H1 (cell line): ENCODE measurements around the gene B9D1. TPM values are rescaled to one million over a fixed set of nuclear protein-coding genes. Genes with fewer than 3 reads are reported as not detected.

Experiments
- CTCF ChIA-PET: fragments of 300-600 bp; sonication (Branson Sonifier 250); formaldehyde crosslinking; loops from one replicate; lab custom pipeline; 2021; ENCODE audit not compliant: partially characterized antibody; lab: Charles Lee
- POLR2A ChIA-PET: fragments of 300-600 bp; sonication (Branson Sonifier 250); formaldehyde crosslinking; loops from one replicate; lab custom pipeline; 2021; ENCODE audit warnings: inconsistent platforms; ENCODE audit not compliant: partially characterized antibody; lab: Charles Lee
- DNase-seq, 2 experiments: peaks; one replicate each; pipeline versions ENCODE4 v3.0.0 to v3.0.0-alpha.2; 2010 to 2022; ENCODE audit warnings: low spot score in 2 of 2, low read depth in 1 of 2, mixed read lengths in 1 of 2
- FAIRE-seq: peaks from 2 replicates; lab custom pipeline; 2011; peaks lifted over from hg19 to GRCh38; lab: Jason Lieb, UNC
- H2AFZ ChIP-seq: 2 replicates; pipeline ENCODE4 v1.8.1; 2012; ENCODE audit warnings: low read length, inconsistent platforms
- H2AK5ac ChIP-seq: 2 replicates; pipeline ENCODE4 v1.6.1; 2013; ENCODE audit warnings: low read depth, low read length
- H2BK120ac ChIP-seq: replicated peaks from 2 replicates; pipeline ENCODE3; 2013; ENCODE audit warnings: low read depth, low read length, inconsistent platforms
- H2BK12ac ChIP-seq: 2 replicates; pipeline ENCODE4 v1.6.1; 2013; ENCODE audit warnings: low read depth, low read length
- H2BK15ac ChIP-seq: 2 replicates; pipeline ENCODE4 v1.6.1; 2013; ENCODE audit warnings: low read length
- H2BK20ac ChIP-seq: 2 replicates; pipeline ENCODE4 v1.6.1; 2013; ENCODE audit warnings: low read length
- H2BK5ac ChIP-seq: 2 replicates; pipeline ENCODE4 v1.6.1; 2013; ENCODE audit warnings: low read depth, low read length
- H3K14ac ChIP-seq: 2 replicates; pipeline ENCODE4 v1.6.1; 2013; ENCODE audit warnings: inconsistent platforms; ENCODE audit not compliant: insufficient read length
- H3K18ac ChIP-seq: 2 replicates; pipeline ENCODE4 v1.6.1; 2013; ENCODE audit warnings: low read length; ENCODE audit errors: extremely low read depth
- H3K23ac ChIP-seq: 2 replicates; pipeline ENCODE4 v1.6.1; 2013; ENCODE audit warnings: inconsistent platforms; ENCODE audit not compliant: insufficient read length
- H3K23me2 ChIP-seq: 2 replicates; pipeline ENCODE4 v1.6.1; 2013; ENCODE audit warnings: low read depth, low read length
- H3K27ac ChIP-seq: 2 replicates; pipeline ENCODE4 v1.6.1; 2011; ENCODE audit warnings: low read depth, low read length, inconsistent platforms
- H3K27me3 ChIP-seq, 4 experiments: replicated peaks in 1 of 4; 1 replicate in 1 of 4; 2 replicates in 3 of 4; pipeline versions ENCODE4 v1.6.1 to v1.8.1; 2011 to 2013; ENCODE audit warnings: low read length in 3 of 4, mild to moderate bottlenecking in 3 of 4, inconsistent platforms in 2 of 4, mixed read lengths in 2 of 4, moderate library complexity in 1 of 4; ENCODE audit not compliant: control insufficient read depth in 3 of 4, insufficient read depth in 3 of 4; ENCODE audit errors: extremely low read depth in 1 of 4
- H3K36me3 ChIP-seq, 4 experiments: 2 replicates each; pipeline versions ENCODE4 v1.6.1 to v1.8.1; 2011 to 2013; ENCODE audit warnings: mild to moderate bottlenecking in 4 of 4, low read length in 3 of 4, moderate library complexity in 2 of 4, control low read depth in 1 of 4, inconsistent platforms in 1 of 4; ENCODE audit not compliant: insufficient read depth in 4 of 4, control insufficient read depth in 2 of 4
- H3K4ac ChIP-seq: replicated peaks from 2 replicates; pipeline ENCODE3; 2013; ENCODE audit warnings: low read length, low read depth, mixed read lengths, inconsistent platforms; ENCODE audit not compliant: insufficient read length
- H3K4me1 ChIP-seq, 4 experiments: replicated peaks in 1 of 4; 1 replicate in 1 of 4; 2 replicates in 3 of 4; pipeline versions ENCODE4 v1.6.1 to v1.8.1; 2011 to 2013; ENCODE audit warnings: low read length in 3 of 4, inconsistent platforms in 2 of 4, mixed read lengths in 1 of 4; ENCODE audit not compliant: insufficient read depth in 4 of 4, control insufficient read depth in 3 of 4
- H3K4me2 ChIP-seq, 2 experiments: 2 replicates each; pipeline versions ENCODE4 v1.6.1 to v1.8.1; 2011 to 2013; ENCODE audit warnings: low read depth in 2 of 2, low read length in 2 of 2, control low read depth in 1 of 2, inconsistent platforms in 1 of 2, mild to moderate bottlenecking in 1 of 2; ENCODE audit not compliant: insufficient read depth in 1 of 2
- H3K4me3 ChIP-seq, 4 experiments: fragments of 200-600, 300-600 bp in 1 of 4; sonication (generic), shearing (Covaris generic), sonication (Bioruptor Twin) in 1 of 4; 2 replicates each; pipeline versions ENCODE4 v1.5.1 to v1.8.1; 2011 to 2016; ENCODE audit warnings: low read length in 4 of 4, low read depth in 3 of 4, control low read depth in 2 of 4, inconsistent platforms in 2 of 4, mild to moderate bottlenecking in 2 of 4, mixed read lengths in 1 of 4, moderate library complexity in 1 of 4; ENCODE audit not compliant: insufficient read depth in 2 of 4; ENCODE audit errors: extremely low read depth in 1 of 4
- H3K56ac ChIP-seq: replicated peaks from 2 replicates; pipeline ENCODE3; 2013; ENCODE audit warnings: low read depth, mild to moderate bottlenecking, mixed read lengths, low read length, inconsistent platforms; ENCODE audit not compliant: insufficient read length
- H3K79me1 ChIP-seq: 2 replicates; pipeline ENCODE4 v1.6.1; 2013; ENCODE audit warnings: low read depth, low read length, control low read depth
- H3K79me2 ChIP-seq, 2 experiments: 2 replicates each; pipeline versions ENCODE4 v1.6.1 to v1.8.1; 2012 to 2013; ENCODE audit warnings: low read length in 2 of 2, mild to moderate bottlenecking in 2 of 2, inconsistent platforms in 1 of 2; ENCODE audit not compliant: insufficient read depth in 2 of 2, control insufficient read depth in 1 of 2
- H3K9ac ChIP-seq, 4 experiments: replicated peaks in 1 of 4; 1 replicate in 1 of 4; 2 replicates in 3 of 4; pipeline versions ENCODE4 v1.6.1 to v1.8.1; 2011 to 2013; ENCODE audit warnings: low read depth in 3 of 4, low read length in 3 of 4, control low read depth in 2 of 4, mild to moderate bottlenecking in 2 of 4, moderate library complexity in 2 of 4, inconsistent platforms in 1 of 4; ENCODE audit errors: extremely low read depth in 1 of 4
- H3K9me3 ChIP-seq, 2 experiments: 2 replicates each; pipeline versions ENCODE4 v1.6.1 to v1.8.1; 2012 to 2013; ENCODE audit warnings: mild to moderate bottlenecking in 2 of 2, moderate library complexity in 2 of 2, control low read depth in 1 of 2, inconsistent platforms in 1 of 2, low read depth in 1 of 2, low read length in 1 of 2, mixed read lengths in 1 of 2; ENCODE audit not compliant: insufficient read depth in 2 of 2
- H4K20me1 ChIP-seq, 2 experiments: replicated peaks in 1 of 2; 2 replicates each; pipeline versions ENCODE3 to v1.8.1; 2011 to 2013; ENCODE audit warnings: inconsistent platforms in 2 of 2, low read length in 2 of 2, mild to moderate bottlenecking in 1 of 2; ENCODE audit not compliant: insufficient read depth in 2 of 2, control insufficient read depth in 1 of 2
- H4K5ac ChIP-seq: 2 replicates; pipeline ENCODE4 v1.6.1; 2013; ENCODE audit warnings: low read length, low read depth, mixed read lengths, inconsistent platforms; ENCODE audit not compliant: insufficient read length
- H4K8ac ChIP-seq: 2 replicates; pipeline ENCODE4 v1.8.0; 2013; ENCODE audit warnings: mild to moderate bottlenecking, moderate library complexity, low read length, inconsistent platforms; ENCODE audit not compliant: insufficient read depth; ENCODE audit errors: extremely low read depth
- H4K91ac ChIP-seq: replicated peaks from 2 replicates; pipeline ENCODE3; 2013; ENCODE audit warnings: low read length, mixed read lengths, inconsistent platforms; ENCODE audit not compliant: insufficient read length
- BCL11A ChIP-seq, 2 experiments: IDR thresholded peaks; one replicate each; pipeline ENCODE4 v1.6.1; 2011; ENCODE audit warnings: low read depth in 2 of 2, low read length in 2 of 2, mild to moderate bottlenecking in 2 of 2
- HDAC2 ChIP-seq, 2 experiments: fragments of 300-600 bp in 1 of 2; sonication (generic) in 1 of 2; IDR thresholded peaks; 2 replicates each; pipeline ENCODE4 v1.6.1; 2011 to 2012; ENCODE audit warnings: low read depth in 2 of 2, low read length in 2 of 2, mild to moderate bottlenecking in 2 of 2, moderate library complexity in 2 of 2, borderline replicate concordance in 1 of 2, inconsistent platforms in 1 of 2
- POLR2A ChIP-seq, 2 experiments: IDR thresholded peaks; 1 replicate in 1 of 2; 2 replicates in 1 of 2; pipeline ENCODE4 v1.6.1; 2011; ENCODE audit warnings: low read depth in 2 of 2, low read length in 2 of 2, mild to moderate bottlenecking in 2 of 2; ENCODE audit errors: control extremely low read depth in 1 of 2
- TCF12 ChIP-seq: IDR thresholded peaks from 2 replicates; pipeline ENCODE4 v1.6.1; 2011; ENCODE audit warnings: low read depth, mild to moderate bottlenecking, low read length
- WGBS, 2 experiments: shearing (Covaris generic) in 1 of 2; methylation state at CpG; one replicate each; pipeline versions ENCODE4 v1.1.6 to v1.1.7; 2013 to 2015; ENCODE audit warnings: low lambda C conversion rate in 2 of 2, mixed read lengths in 2 of 2, inconsistent platforms in 1 of 2, low coverage in 1 of 2, missing lambda C conversion rate in 1 of 2; ENCODE audit not compliant: insufficient replicate concordance in 2 of 2, insufficient coverage in 1 of 2, insufficient read length in 1 of 2; ENCODE audit errors: extremely low coverage in 1 of 2, missing lambda C conversion rate in 1 of 2; 5-methylcytosine and 5-hydroxymethylcytosine counted together
- polyA plus RNA-seq, 7 experiments: library from polyadenylated mRNA; depleted of rRNA in 3 of 7; stranded (reverse) in 5 of 7; unstranded in 2 of 7; fragments of >200 nt in 5 of 7; fragments of 200-250 nt in 2 of 7; gene quantifications; 1 replicate in 5 of 7; 2 replicates in 1 of 7; 4 replicates in 1 of 7; pipeline versions ENCODE4 v1.2.1 to v1.2.3, GENCODE V29; 2011 to 2013; ENCODE audit warnings: missing spikeins in 2 of 7, mixed read lengths in 2 of 7
- total RNA-seq: library from RNA; stranded (reverse); fragmentation: NEBNext Ultra II Directional; extraction: Animal tissue kit (Norgen Biotek cat#: 25700); gene quantifications from 2 replicates; pipeline ENCODE4 v1.2.1, GENCODE V29; 2021

The B9D1 gene
- total and polyA plus RNA-seq, 2 of the 8 experiments (the other 6 are each of a cell fraction or from before 2014, with no cell fraction given) = 24.6 to 65.7 TPM

GRCh38 chr17:19318611-19319010 is 43.9 kb downstream of the B9D1 start:
- H3K56ac ChIP-seq = no peak overlapping the region
- no peak overlapping the region for H4K5ac ChIP-seq
- H4K8ac ChIP-seq = no peak overlapping the region
- no peak for DNase-seq
- H3K4ac ChIP-seq = no peak overlapping the region
- no peak overlapping the region for H2BK120ac ChIP-seq
- H3K4me1 ChIP-seq = peaks cover 0 to 19% (median 11%) of the 10 kb centered on the region in 4 experiments
- peaks cover 0 to 7% of the 10 kb centered on the region in 2 experiments for H4K20me1 ChIP-seq
- H3K79me2 ChIP-seq = no peaks in the 10 kb centered on the region
- no peak overlapping the region for H2BK5ac ChIP-seq
- no peak overlapping the region for H2AFZ ChIP-seq
- H3K79me1 ChIP-seq = peaks cover 4% of the 10 kb centered on the region
- ChIA-PET CTCF (interaction anchor here (0.8 to 4.3 kb wide), 4 partner anchors 14 to 38 kb away, joined by 3 to 40 read pairs (median 3); no protein-coding TSS in a partner anchor), POLR2A (interaction anchor here (1.9 kb wide), 1 partner anchor 13 kb away, joined by 5 read pairs; no protein-coding TSS in a partner anchor)
- no peak overlapping the region for H3K4me2 ChIP-seq
- H3K9ac ChIP-seq = no peak overlapping the region
- no peak for FAIRE-seq
- no peak overlapping the region for H3K18ac ChIP-seq
- H3K23ac ChIP-seq = no peak overlapping the region
- H3K23me2 ChIP-seq = no peaks in the 10 kb centered on the region
- no peak overlapping the region for H3K14ac ChIP-seq
- H3K4me3 ChIP-seq = no peak overlapping the region
- no peak overlapping the region for H2AK5ac ChIP-seq
- H3K9me3 ChIP-seq = no peaks in the 10 kb centered on the region
- no peak overlapping the region for H3K27ac ChIP-seq
- H2BK12ac ChIP-seq = no peak overlapping the region
- WGBS, 2 experiments = 90% methylated on average over 6 of the region's 6 CpGs; no CpG with 5 or more reads in 1 of the 2 experiments
- H4K91ac ChIP-seq = no peak overlapping the region
- H3K36me3 ChIP-seq = peaks cover 0 to 5% (median 0%) of the 10 kb centered on the region in 4 experiments; a peak in 4 of 8 replicates
- H2BK15ac ChIP-seq = no peak overlapping the region
- H2BK20ac ChIP-seq = no peak overlapping the region
- no peaks in the 10 kb centered on the region for H3K27me3 ChIP-seq
- TF ChIP-seq TCF12 = no peak
- no peak for TF ChIP-seq BCL11A (IDR thresholded peaks at IDR 0.05; ENCODE audit: low read depth in 2 of 2, low read length in 2 of 2)
- no peak for TF ChIP-seq HDAC2 (IDR thresholded peaks at IDR 0.05; ENCODE audit: borderline replicate concordance in 1 of 2, low read depth in 2 of 2, low read length in 2 of 2)
- no peak for TF ChIP-seq POLR2A (IDR thresholded peaks at IDR 0.05; ENCODE audit: control extremely low read depth in 1 of 2, low read depth in 2 of 2, low read length in 2 of 2)
